NCI-H82 (cell line): ENCODE results near the gene CD46.

ENCODE experiments used
- DNase-seq: peaks from one replicate; lab custom pipeline; 2025; lab: John Stamatoyannopoulos, UW

CD46 gene

GRCh38 chr1:207828485-207829158 lies 76.8 kb downstream of the CD46 start:
- DNase-seq, result peak; percentile 83

DNA sequence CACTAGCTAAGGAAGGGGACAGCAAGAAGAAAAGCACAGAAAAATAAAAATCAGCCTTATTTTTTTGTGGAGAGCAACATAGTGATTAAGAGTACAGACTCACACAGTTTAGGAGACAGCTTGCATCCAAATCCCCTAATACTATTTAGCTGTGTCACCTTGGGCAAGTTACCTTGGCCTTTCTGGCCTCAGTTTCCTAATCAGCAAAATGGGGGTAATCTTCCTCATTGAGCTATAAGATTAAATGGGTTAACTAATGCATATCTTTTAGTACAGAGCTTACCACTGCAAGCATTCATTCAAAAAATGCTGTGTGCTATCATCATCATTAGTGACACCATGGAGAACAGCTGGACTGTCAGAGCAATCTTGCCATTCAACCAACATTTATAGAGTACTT lies 77.7 kb downstream of the CD46 start:
- DNase-seq, result no peak

DNA sequence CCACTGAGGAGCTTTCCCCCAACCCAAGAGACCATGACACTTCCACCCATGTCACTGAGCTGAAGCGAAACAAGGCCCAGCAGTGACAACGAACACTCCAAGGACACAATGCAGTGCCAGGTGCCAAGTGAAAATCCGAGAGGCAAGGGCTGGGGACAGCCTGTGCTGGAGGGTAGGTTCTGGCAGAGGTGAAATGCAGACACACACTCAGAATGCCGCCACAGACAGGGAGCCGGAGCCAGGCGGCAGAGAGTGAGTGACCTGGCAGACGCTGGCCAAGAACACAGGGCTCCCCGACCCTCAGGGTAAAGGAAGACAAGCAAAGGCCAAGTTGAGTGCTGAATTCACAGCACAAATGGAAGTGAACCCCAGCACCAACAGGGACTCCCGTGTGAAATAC lies 78.9 kb downstream of the CD46 start:
- DNase-seq, result no peak

- no peak for DNase-seq
Measured at GRCh38 chr1:207831517-207832327, 79.9 kb downstream of the CD46 start.

DNA sequence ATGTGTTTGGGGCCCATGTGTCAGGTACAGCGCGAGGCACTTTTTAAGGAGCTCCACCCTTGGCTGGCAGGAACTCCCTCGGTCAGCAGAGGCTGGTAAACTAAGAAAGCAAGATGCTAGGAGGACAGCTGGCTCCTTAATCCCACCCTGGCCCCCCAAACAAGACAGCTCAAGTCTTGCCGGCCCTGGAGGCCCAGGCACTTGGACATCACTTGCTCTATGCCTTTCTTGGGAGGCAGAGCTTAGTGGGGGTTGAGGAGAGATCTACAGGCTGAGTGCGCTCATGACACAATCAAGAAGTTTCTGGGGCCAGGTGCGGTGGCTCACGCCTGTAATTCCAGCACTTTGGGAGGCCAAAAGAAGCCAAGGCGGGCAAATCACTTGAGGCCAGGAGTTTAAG lies 80.9 kb downstream of the CD46 start:
- DNase-seq, result no peak

GRCh38 chr1:207833381-207833780 lies 81.5 kb downstream of the CD46 start:
- no peak for DNase-seq

- DNase-seq, result no peak
Measured at GRCh38 chr1:207833956-207834660, 82.3 kb downstream of the CD46 start.

GRCh38 chr1:207835958-207836357 lies 84.1 kb downstream of the CD46 start:
- no peak for DNase-seq

- DNase-seq, result no peak
Measured at GRCh38 chr1:207836591-207837347, 84.9 kb downstream of the CD46 start.

DNA sequence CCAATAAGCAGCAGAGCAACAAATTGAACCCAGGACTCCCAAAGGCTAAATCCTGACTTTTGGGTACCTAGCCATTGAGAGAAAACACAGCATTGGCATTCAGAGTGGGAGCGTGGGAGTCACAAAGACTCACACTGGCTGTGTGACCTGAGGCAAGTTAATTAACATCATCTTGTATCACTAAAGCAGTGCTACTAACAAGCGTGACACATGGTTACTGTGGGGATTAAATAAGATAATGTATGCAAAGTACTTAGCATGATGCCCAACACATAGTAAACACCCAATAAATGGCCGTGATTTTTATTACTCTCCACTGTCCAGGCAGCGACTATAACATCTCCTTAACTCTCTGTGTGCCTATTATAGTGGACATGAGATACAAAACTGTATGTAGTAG lies 85.8 kb downstream of the CD46 start:
- DNase-seq, result peak; percentile 51

GRCh38 chr1:207838156-207839082 lies 86.6 kb downstream of the CD46 start:
- DNase-seq, result no peak

GRCh38 chr1:207839083-207839413 lies 87.2 kb downstream of the CD46 start:
- no peak for DNase-seq

DNA sequence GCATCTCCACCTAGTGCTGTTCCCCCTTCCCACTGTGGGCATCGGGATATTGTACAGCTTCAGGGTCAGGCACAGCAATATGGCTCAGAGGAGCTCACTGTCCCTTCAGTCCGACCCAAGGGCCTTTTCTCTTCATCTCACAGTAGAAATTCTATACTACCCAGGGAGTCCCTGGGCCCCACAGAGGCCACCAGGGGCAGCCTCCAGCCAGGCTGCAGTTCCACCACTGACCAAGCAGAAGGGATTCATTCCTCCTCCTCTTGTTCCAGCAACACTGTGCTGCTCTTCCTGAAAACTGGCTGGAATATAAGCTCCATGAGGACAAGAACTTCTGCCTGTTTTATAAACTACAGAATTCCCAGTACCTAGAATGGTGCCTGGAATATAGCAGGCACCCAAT lies 88.5 kb downstream of the CD46 start:
- no peak for DNase-seq

- DNase-seq, result no peak
Measured at GRCh38 chr1:207841293-207841692, 89.4 kb downstream of the CD46 start.

DNA sequence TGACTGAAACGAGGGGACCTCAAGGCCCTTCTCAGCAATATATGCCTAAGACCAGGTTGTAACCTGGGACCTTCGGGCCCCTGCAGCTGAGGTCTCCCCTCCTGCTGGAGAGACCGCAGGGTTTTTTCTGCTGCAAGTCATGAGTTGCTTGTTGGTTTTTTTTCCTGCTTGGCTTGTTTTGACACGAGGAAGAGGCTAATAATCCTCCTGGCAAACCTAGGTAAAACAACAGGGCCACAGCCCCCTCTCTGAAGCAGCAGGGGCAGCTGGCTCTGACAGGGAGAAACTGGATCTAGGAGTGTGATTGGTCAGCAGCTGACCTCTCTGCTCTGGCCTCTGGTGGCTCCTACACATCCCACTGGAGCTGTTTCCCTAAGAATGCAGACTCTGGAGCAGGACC lies 90.0 kb downstream of the CD46 start:
- no peak for DNase-seq

DNA sequence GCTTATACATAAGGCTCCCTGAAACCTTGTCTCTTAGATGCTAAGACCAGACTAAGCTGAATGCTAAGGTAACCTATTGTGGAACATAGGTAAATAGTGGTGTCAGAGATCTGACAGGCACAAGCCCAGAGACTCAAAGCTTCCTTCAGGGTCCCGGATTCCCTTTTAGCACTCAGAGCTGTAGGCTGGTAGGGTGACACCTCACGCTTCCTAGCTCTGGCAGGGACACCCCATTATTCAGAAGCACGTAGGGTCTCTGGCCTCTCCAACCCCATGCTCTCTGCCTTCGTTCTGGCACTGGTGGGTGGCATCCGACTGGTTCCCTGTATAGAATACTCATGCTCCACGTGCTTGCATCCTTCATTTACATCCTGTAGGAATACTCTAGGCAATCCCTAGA lies 90.7 kb downstream of the CD46 start:
- no peak for DNase-seq

DNA sequence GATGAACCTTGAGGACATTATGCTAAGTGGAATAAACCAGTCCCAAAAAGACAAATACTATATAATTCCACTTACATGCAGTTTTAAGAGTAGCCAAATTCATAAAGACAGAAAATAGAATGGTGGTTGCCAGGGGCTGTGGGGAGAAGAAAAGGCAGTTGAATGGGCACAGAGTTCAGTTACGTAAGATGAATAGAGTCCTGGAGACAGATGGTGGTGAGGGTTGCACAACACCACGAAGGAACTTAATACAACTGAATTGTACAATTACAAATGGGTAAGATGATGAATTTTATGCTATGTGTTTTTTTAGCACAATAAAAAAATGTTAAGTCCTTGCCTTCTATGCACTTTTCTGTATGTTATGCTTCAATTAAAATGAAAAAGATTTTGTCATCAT lies 92.5 kb downstream of the CD46 start:
- no peak for DNase-seq
